Measurements from ENCODE around the gene TMEM232.

GRCh38 chr5:110594866-110595265 is 131.6 kb downstream of the TMEM232 start:
- TF ChIP-seq CTCF (IDR thresholded peaks at IDR 0.05; ENCODE audit: low read depth, low read length, poor library complexity, severe bottlenecking) (no peak), EZH2phosphoT487 (IDR thresholded peaks at IDR 0.05; ENCODE audit: borderline replicate concordance, low read length) (no peak)
